ENCODE results near the gene MOSPD3. TPM values are rescaled to one million over a fixed set of nuclear protein-coding genes. Genes with fewer than 3 reads are reported as not detected.

Gene MOSPD3
- polyA plus RNA-seq, 1 donor (not counting 4 experiments of a cell fraction or from before 2014, with no cell fraction given): 5.5 TPM

DNA sequence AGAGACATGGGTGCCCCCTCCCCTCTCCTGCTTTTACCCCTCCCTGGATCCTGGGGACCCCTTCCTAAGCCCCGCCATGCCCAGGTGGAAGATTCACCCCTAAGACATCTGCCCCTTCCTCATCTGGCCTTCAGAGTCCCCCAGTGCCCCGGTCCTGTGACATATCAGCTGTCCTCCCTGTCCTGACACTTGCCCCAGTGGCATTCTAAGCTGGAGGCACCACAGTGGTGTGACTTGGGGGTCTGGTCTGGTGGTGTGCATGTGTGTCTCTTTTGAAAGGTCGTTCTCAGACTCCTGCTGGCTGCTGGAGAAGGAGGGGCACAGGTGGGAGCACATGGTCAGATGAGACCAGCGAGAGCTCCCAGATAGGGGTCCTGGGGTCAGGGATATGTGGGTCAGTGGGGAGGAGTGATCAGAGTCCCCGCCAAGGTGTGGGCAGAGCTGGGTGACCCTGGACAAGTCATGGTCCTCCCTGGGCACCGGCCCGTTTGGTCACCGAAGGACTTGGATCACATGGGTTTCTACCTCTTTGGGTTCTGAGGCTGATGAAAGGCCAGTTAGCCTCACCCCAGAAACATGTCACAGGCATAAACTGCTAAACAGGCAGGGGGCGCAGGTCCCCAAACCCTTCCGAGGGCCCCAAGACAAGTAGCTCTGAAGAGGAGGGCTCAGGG lies 29.7 kb downstream of the MOSPD3 start:
- Histone ChIP-seq H3K9me1 (ENCODE audit: control insufficient read depth, extremely low read depth, insufficient read depth, low read length) (no peaks in the 10 kb centered on the region), H3K9me3 (ENCODE audit: control insufficient read depth, low read depth, low read length) (no peaks in the 10 kb centered on the region), H3K4me1 (ENCODE audit: control insufficient read depth, extremely low read depth, insufficient read depth, low read length) (no peaks in the 10 kb centered on the region), H3K79me2 (ENCODE audit: control insufficient read depth, insufficient read depth, low read length) (no peaks in the 10 kb centered on the region), H4K20me1 (ENCODE audit: control insufficient read depth, extremely low read depth, insufficient read depth, low read length) (no peaks in the 10 kb centered on the region), H3K36me3 (ENCODE audit: control insufficient read depth in 2 of 2, extremely low read depth in 1 of 2, insufficient read depth in 2 of 2, low read length in 2 of 2) (no peaks in the 10 kb centered on the region), H3K27ac (ENCODE audit: control insufficient read depth, insufficient read depth, low read length) (no peak overlapping the region), H3K4me3 (ENCODE audit: control insufficient read depth in 2 of 3, extremely low read depth in 1 of 3, insufficient read depth in 2 of 3, low read depth in 1 of 3, low read length in 3 of 3) (no peak overlapping the region), H3K9ac (ENCODE audit: control insufficient read depth, extremely low read depth, insufficient read depth, low read length) (no peak overlapping the region), H2AFZ (ENCODE audit: control insufficient read depth, low read length) (no peak overlapping the region), H3K27me3 (ENCODE audit: control insufficient read depth, extremely low read depth, insufficient read depth, low read length) (no peaks in the 10 kb centered on the region), H3K4me2 (ENCODE audit: control insufficient read depth, extremely low read depth, insufficient read depth, low read depth, low read length) (no peak overlapping the region)
- no peak for FAIRE-seq
- DNase-seq (ENCODE audit: low read depth, low spot score): no peak
- TF ChIP-seq EZH2 (IDR thresholded peaks at IDR 0.05; ENCODE audit: low read length): no peak
- TF ChIP-seq, protein P1, sequence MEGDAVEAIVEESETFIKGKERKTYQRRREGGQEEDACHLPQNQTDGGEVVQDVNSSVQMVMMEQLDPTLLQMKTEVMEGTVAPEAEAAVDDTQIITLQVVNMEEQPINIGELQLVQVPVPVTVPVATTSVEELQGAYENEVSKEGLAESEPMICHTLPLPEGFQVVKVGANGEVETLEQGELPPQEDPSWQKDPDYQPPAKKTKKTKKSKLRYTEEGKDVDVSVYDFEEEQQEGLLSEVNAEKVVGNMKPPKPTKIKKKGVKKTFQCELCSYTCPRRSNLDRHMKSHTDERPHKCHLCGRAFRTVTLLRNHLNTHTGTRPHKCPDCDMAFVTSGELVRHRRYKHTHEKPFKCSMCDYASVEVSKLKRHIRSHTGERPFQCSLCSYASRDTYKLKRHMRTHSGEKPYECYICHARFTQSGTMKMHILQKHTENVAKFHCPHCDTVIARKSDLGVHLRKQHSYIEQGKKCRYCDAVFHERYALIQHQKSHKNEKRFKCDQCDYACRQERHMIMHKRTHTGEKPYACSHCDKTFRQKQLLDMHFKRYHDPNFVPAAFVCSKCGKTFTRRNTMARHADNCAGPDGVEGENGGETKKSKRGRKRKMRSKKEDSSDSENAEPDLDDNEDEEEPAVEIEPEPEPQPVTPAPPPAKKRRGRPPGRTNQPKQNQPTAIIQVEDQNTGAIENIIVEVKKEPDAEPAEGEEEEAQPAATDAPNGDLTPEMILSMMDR (optimal IDR thresholded peaks at IDR 0.05 in 1 of 3, IDR thresholded peaks at IDR 0.05 in 1 of 3, conservative IDR thresholded peaks at IDR 0.05 in 1 of 3; ENCODE audit: extremely low read depth in 1 of 3, insufficient read depth in 2 of 3, low read length in 3 of 3): no peak
- dilution Hi-C loops (cut with MboI; ENCODE audit: extremely low pct_ligation_motif_present, low sequenced_read_pairs): no loop called here

GRCh38 chr7:100642534-100642907 lies 30.2 kb downstream of the MOSPD3 start:
- no peaks in the 10 kb centered on the region for H3K27me3 ChIP-seq (ENCODE audit: control insufficient read depth, extremely low read depth, insufficient read depth, low read length)
- FAIRE-seq (no peak), DNase-seq (ENCODE audit: low read depth, low spot score) (no peak)
- H3K79me2 ChIP-seq (ENCODE audit: control insufficient read depth, insufficient read depth, low read length): no peaks in the 10 kb centered on the region
- H3K27ac ChIP-seq (ENCODE audit: control insufficient read depth, insufficient read depth, low read length): no peak overlapping the region
- no peaks in the 10 kb centered on the region for H3K4me1 ChIP-seq (ENCODE audit: control insufficient read depth, extremely low read depth, insufficient read depth, low read length)
- dilution Hi-C loops (cut with MboI; ENCODE audit: extremely low pct_ligation_motif_present, low sequenced_read_pairs): no loop called here
- H2AFZ ChIP-seq (ENCODE audit: control insufficient read depth, low read length): no peak overlapping the region
- H3K36me3 ChIP-seq (ENCODE audit: control insufficient read depth in 2 of 2, extremely low read depth in 1 of 2, insufficient read depth in 2 of 2, low read length in 2 of 2): no peaks in the 10 kb centered on the region
- no peak overlapping the region for H3K4me2 ChIP-seq (ENCODE audit: control insufficient read depth, extremely low read depth, insufficient read depth, low read depth, low read length)
- TF ChIP-seq EZH2 (IDR thresholded peaks at IDR 0.05; ENCODE audit: low read length): no peak
- TF ChIP-seq, protein P1 (optimal IDR thresholded peaks at IDR 0.05 in 1 of 3, IDR thresholded peaks at IDR 0.05 in 1 of 3, conservative IDR thresholded peaks at IDR 0.05 in 1 of 3; ENCODE audit: extremely low read depth in 1 of 3, insufficient read depth in 2 of 3, low read length in 3 of 3): no peak
- H3K9ac ChIP-seq (ENCODE audit: control insufficient read depth, extremely low read depth, insufficient read depth, low read length): no peak overlapping the region
- no peaks in the 10 kb centered on the region for H3K9me1 ChIP-seq (ENCODE audit: control insufficient read depth, extremely low read depth, insufficient read depth, low read length)
- no peaks in the 10 kb centered on the region for H4K20me1 ChIP-seq (ENCODE audit: control insufficient read depth, extremely low read depth, insufficient read depth, low read length)
- H3K9me3 ChIP-seq (ENCODE audit: control insufficient read depth, low read depth, low read length): no peaks in the 10 kb centered on the region
- no peak overlapping the region for H3K4me3 ChIP-seq (ENCODE audit: control insufficient read depth in 2 of 3, extremely low read depth in 1 of 3, insufficient read depth in 2 of 3, low read depth in 1 of 3, low read length in 3 of 3)
